Stimulated activated CD4-positive, alpha-beta T cell treated with anti-CD3 and anti-CD28 coated beads, Interleukin-2, amount 100 ng/mL, for 24 hours (primary cell): ENCODE results near the gene PREX1.
"Not testable (repeated sequence)": the region's sequence is repeated elsewhere in the genome, so short reads cannot be mapped to it uniquely, and the experiment has no call there.

ENCODE experiments used
- DNase-seq, 2 donors: peaks; one replicate each; pipeline ENCODE4 v3.0.0-alpha.2; 2020

Gene PREX1

DNA sequence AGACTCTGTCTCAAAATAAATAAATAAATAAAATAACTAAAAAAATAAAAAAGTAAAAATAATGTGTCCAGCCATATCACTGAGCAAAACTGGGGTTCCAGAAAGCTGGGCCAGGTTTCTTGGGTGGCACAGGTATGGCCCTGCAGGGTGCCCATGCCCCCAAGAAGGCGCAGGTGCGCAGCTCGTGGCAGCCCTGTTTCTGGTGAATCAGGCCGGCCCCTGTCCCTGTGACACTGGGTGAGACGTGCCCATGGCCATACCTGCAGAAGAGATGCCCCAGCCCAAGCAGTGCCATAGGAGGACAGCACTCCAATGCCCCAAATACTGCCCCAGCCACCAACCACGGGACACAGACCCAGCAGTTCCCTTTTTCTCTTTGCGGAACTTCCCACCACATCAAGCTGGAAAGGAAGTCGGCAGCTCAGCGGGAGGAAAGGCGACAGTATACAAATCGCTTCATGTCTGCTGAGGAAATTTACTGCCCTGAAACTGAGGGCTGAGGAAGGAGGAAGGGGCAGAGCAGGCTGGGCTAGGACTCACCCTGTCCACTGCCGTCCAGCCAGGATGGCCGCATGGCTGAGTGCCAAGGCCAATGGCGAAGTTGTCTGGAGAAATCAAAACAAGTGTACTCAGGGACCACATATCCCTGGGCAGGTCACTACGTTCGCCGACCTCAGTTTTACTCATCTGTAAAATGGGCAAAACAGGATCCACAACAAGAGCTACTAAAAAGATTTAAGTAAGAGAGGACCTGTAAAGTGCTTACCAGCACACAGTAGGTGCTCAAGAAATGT is 55.4 kb downstream of the PREX1 start:
- no peak for DNase-seq

DNA sequence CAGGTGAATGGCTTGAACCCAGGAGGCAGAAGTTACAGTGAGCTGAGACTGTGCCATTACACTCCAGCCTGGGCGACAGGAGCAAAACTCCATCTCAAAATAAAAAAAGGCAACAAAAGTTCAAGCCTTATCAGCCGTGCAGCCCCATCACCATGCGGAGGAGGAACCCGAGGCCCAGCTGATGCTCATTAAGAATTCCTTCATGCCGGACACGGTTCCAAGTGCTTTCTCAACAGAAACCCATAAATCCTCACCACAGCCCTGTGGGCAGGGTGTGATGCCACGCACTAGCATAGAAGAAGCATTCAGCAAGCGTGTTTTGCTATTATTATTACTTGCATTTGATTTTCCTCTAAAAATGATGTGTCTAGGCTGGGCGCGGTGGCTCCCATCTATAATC is 56.3 kb downstream of the PREX1 start:
- DNase-seq = no peak

DNA sequence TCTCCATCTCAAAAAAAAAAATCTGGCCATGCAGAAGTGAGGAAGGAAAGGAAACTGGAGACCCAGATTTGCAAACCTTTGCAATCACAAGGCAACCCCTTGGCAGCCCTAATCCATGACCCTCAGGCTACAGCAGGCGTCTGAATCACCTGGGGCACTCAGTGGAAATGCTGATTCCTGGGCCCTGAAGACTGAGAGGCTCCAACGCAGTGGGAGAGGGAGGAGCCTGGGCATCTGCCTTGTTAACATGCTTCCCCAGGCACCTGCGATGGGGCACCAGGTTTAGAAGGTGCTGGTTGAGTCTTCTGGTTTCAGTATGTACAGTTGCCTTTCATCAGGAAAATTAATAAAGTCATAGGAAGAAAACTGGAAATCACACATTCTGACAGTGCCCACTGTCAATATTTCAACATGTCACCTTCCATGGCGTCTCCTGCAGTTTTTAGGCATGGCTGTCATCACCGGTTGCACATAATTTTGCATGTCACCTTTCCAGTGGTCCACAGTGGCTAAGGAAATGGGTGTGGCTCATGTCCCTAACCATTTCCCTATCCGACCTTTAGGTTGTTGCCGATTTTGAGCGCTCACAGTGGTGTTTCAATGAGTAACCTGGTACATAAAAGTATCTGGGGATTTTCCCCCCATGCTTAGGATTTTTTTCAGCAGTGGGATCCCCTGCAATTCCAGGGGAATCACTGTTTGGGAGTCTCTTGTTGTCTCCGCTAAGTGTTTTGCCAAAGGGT is 56.9 kb downstream of the PREX1 start:
- DNase-seq = no peak

GRCh38 chr20:48769069-48769983 is 58.5 kb downstream of the PREX1 start:
- DNase-seq = peak; percentile 88 to 90

- DNase-seq = peak in 1 of 2 donors; percentile 42
Observed at GRCh38 chr20:48766961-48767960, 60.5 kb downstream of the PREX1 start.

DNA sequence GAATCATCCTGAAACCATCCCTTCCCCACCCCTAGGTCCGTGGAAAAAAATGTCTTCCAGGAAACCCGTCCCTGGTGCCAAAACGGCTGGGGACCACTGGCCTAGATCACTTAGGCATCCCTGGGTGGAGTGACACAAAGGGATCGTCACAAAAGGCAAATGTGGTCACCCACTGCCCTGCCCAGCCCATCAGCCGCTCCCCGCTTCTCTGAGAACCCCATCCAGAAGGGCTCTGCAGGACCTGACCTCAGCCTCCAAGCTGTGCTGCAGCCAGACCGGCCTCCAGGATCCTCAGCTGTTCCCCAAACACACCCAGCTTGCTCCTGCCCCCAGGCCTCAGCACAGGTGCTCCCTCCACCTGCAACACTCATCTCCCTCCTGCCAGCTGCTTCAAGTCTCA is 61.6 kb downstream of the PREX1 start:
- no peak for DNase-seq

GRCh38 chr20:48765359-48765758 is 62.4 kb downstream of the PREX1 start:
- DNase-seq = no peak

- no peak for DNase-seq
Observed at GRCh38 chr20:48763216-48763914, 64.4 kb downstream of the PREX1 start.

DNA sequence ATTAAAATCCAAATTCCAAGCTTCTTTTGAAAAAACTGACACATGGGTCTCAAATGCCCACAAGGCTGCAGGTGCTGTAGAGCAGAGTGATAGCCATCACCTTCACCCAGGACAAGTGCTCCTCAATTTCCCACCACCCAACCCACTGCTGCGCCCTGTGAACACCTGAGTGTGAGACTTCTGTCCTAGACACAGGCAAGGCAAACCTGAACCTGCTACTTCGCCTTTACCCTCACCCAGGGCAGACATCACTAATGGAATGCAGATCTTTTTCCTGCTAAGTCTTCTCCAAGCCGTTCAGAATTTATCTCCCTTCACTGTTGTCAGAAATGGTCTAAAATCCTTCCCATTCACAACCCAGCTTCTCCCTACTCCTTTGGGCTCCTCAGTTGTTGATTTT is 65.9 kb downstream of the PREX1 start:
- no peak for DNase-seq

- no peak for DNase-seq
Observed at GRCh38 chr20:48761023-48761785, 66.6 kb downstream of the PREX1 start.

- peak; percentile 55 to 72 for DNase-seq
Observed at GRCh38 chr20:48760403-48760983, 67.3 kb downstream of the PREX1 start.

GRCh38 chr20:48759631-48760245 is 68.1 kb downstream of the PREX1 start:
- no peak for DNase-seq

DNA sequence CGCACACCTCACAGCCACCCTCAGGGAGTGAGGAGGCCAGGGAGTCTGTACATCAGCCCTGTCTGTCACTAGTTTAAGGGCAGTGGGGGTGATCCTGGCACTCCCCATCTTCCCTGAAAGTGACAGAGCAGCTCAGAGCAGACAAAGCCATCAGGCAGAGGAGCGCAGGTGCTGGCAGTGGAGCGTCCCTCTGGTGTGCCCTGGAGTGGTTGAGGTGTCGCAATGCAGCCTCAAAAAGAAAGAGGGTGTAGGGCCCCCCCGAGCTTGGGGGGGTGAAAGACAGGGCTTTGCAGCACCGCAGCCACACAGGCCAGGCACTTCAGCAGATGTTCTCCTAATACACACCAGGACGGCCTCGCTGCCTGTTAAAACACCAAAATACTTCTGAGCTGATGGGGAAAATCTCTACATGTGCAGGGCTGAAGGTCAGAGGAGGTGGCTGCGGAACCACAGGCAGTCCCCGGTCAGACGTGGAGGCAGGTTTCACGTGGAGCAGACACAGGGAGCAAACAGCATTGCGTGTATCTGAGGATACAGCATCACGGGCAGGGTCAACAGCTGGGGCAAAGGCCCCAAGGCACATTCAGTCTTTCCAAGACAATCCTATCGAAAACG is 69.5 kb downstream of the PREX1 start:
- no peak for DNase-seq

DNA sequence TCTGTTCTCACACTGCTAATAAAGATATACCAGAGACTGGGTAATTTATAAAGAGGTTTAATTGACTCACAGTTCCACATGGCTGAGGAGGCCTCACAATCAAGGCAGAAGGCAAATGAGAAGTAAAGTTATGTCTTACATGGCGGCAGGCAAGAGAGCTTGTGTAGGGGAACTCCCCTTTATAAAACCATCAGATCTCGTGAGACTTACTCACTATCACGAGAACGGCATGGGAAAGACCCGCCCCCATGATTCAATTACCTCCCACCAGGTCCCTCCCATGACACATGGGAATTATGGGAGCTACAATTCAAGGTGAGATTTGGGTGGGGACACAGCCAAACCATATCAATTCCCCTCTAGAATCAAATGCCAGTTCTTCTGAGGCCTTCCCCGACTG is 71.0 kb downstream of the PREX1 start:
- not testable (repeated sequence) for DNase-seq

DNA sequence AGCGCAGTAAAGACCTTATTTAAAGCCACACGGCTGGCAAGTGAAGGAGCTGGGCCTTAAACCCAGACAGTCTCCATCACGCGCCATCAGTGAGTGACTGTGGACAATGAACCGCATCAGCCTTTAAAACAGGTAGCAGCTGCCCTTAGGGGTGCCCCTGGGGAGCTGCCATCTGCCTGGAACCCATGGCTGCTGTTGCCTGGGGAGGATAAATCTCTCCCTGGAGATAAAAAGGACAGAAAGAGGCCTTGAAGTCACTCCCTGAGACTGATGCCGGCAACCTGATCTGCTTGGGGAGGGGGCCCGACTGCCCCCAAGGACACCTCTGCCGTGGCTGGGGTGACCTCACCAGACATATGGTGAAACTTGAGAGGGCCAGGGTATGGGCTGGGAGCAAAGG is 73.5 kb downstream of the PREX1 start:
- no peak for DNase-seq

GRCh38 chr20:48752963-48753362 is 74.8 kb downstream of the PREX1 start:
- DNase-seq = no peak

DNA sequence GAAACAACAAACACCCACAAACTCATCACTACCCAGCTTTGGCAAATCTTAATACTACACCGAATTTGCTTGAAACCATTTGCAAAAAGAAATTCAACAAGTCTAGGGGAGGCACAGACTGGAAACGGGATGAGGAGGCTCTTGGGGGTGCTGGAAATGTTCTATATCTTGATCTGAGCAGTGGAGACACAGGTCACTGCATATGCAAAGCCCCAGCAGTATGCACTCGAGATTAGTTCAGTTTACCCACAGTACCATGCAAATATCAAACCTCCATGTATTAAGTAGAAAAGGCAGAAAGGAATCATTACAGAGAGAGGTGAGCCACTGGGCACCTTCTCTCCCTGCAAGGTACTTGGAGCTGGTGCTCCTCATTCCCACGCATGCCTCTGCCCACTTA is 75.9 kb downstream of the PREX1 start:
- DNase-seq = no peak

DNA sequence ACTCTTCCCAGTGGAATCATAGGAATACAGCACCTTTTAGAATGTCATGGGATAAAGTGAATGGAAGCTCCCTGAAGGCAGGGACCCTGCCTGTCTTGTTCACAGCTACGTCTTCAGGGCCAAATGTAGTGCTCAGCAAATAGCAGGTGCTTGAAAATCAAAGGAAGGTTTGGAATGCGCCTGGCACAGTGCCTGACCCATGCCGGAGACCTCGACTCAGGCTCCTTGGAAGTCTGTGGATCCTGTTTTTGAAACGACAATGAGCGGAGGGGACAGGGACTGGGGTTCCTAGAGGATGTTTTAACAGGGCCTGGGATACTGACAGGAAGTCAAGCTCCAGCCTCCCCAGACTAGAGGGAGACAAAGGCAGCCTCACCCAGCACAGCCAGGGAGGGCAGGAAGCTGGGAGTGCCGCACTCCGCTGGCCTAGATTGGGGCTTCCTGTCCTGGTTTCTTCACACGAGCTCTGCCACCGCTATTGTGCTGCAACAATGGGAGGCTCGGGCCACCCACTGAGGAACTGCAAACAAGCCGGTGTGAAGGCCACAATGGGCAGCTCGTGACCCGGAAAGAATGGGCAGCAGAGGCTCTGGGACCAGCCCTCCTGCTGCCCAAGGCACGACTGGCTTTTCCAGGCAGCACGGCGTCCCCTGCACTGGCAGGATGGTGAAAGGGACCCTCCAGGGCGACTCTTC is 76.7 kb downstream of the PREX1 start:
- DNase-seq = peak; percentile 38 to 41

DNA sequence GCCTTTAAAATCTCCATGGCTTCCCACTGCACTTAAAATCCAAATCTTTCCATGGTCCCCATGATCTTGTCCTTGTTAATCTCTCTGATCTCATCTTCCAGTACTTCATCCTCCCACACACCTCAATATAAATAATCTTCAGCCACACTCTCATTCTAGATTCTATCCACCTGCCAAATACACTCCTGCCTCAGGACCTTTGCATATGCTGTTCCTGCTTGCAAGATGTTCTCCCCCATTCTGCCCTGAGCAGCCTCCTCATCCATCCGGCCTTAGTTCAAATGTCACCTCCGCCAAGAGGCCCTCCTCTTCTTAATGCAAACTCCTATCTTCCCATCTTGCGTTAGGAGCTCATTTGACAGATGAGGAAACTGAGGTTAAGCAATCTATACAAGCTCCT is 77.4 kb downstream of the PREX1 start:
- DNase-seq = no peak
